ENCODE measurements around the gene OR10R2.

Gene OR10R2

GRCh38 chr1:158527190-158527815, 55.3 kb downstream of the OR10R2 start:
- DNase-seq (ENCODE audit: low read depth in 2 of 2) = no peak

All from stimulated activated CD8-positive, alpha-beta memory T cell treated with anti-CD3 and anti-CD28 coated beads, Interleukin-15, amount 100 ng/mL, for 48 hours (primary cell).